HepG2 (cell line): Measurements from ENCODE around the gene TBCD. TPM values are rescaled to one million over a fixed set of nuclear protein-coding genes. Genes with fewer than 3 reads are reported as not detected.

ENCODE experiments used
- ATAC-seq: fragments of 200-7000 bp; cut with Tn5 transposase; 3 replicates; pipeline ENCODE4 v1.9.1; 2020; ENCODE audit warnings: mild to moderate bottlenecking, moderate library complexity
- BruUV-seq: library from RNA; stranded (reverse); fragments of 400-500 nt; replicated peaks from 2 replicates; lab custom pipeline; 2021; lab: Mats Ljungman, UMichigan
- CTCF ChIA-PET: fragments of 300-600 bp; formaldehyde crosslinking; extraction: SDS; loops from one replicate; lab custom pipeline; 2021; ENCODE audit warnings: low total read pairs, inconsistent platforms, low intra/inter-chr PET ratio; lab: Yijun Ruan, JAX
- POLR2A ChIA-PET: fragments of 350-600 bp; sonication (Branson Sonifier 250); formaldehyde crosslinking; loops from one replicate; lab custom pipeline; 2020; ENCODE audit warnings: antibody characterized with exemption, inconsistent platforms; lab: Yijun Ruan, JAX
- DNase-seq: peaks from one replicate; pipeline ENCODE4 v3.0.0-alpha.2; 2015; ENCODE audit warnings: low spot score
- FAIRE-seq: peaks from 3 replicates; lab custom pipeline; 2011; peaks lifted over from hg19 to GRCh38; lab: Jason Lieb, UNC
- H2AFZ ChIP-seq: one replicate; pipeline ENCODE4 v1.6.1; 2011; ENCODE audit warnings: low read length, inconsistent platforms
- H3K27ac ChIP-seq: fragments of 300-600 bp; 3 replicates; pipeline ENCODE4 v1.8.0; 2011; ENCODE audit warnings: mixed run types, mild to moderate bottlenecking, mixed read lengths, low read length, inconsistent platforms; ENCODE audit not compliant: insufficient read depth; ENCODE audit errors: extremely low read length
- H3K27me3 ChIP-seq, 2 experiments: fragments of 200-600 bp in 1 of 2; 2 replicates in 1 of 2; 3 replicates in 1 of 2; pipeline versions ENCODE4 v1.6.0 to v1.8.0; 2011; ENCODE audit warnings: low read length in 2 of 2, mild to moderate bottlenecking in 2 of 2, moderate library complexity in 2 of 2, inconsistent platforms in 1 of 2; ENCODE audit not compliant: insufficient read depth in 2 of 2, control insufficient read depth in 1 of 2
- H3K36me3 ChIP-seq, 2 experiments: fragments of 200-600 bp in 1 of 2; replicated peaks in 1 of 2; 2 replicates in 1 of 2; 3 replicates in 1 of 2; pipeline versions ENCODE4 v1.5.1 to v1.8.0; 2011; ENCODE audit warnings: low read length in 2 of 2, inconsistent platforms in 1 of 2; ENCODE audit not compliant: insufficient read depth in 2 of 2, control insufficient read depth in 1 of 2
- H3K4me1 ChIP-seq: 2 replicates; pipeline ENCODE4 v1.5.1; 2012; ENCODE audit warnings: low read length, inconsistent platforms; ENCODE audit not compliant: insufficient read depth
- H3K4me2 ChIP-seq: 2 replicates; pipeline ENCODE4 v1.6.0; 2011; ENCODE audit warnings: low read depth, low read length, inconsistent platforms
- H3K4me3 ChIP-seq, 3 experiments: fragments of 200-600 bp in 1 of 3; sonication (generic), shearing (Covaris generic) in 1 of 3; replicated peaks in 1 of 3; 2 replicates each; pipeline ENCODE4 v1.5.1; 2011 to 2016; ENCODE audit warnings: low read length in 3 of 3, inconsistent platforms in 2 of 3, low read depth in 2 of 3, mild to moderate bottlenecking in 2 of 3, control low read depth in 1 of 3, mixed read lengths in 1 of 3; ENCODE audit not compliant: insufficient read depth in 1 of 3
- H3K79me2 ChIP-seq: one replicate; pipeline ENCODE4 v1.6.1; 2011; ENCODE audit warnings: low read length, inconsistent platforms; ENCODE audit not compliant: insufficient read depth
- H3K9ac ChIP-seq: 2 replicates; pipeline ENCODE4 v1.6.0; 2011; ENCODE audit warnings: mild to moderate bottlenecking, low read depth, low read length, inconsistent platforms; ENCODE audit not compliant: insufficient read depth
- H3K9me3 ChIP-seq: 2 replicates; pipeline ENCODE4 v1.5.1; 2012; ENCODE audit warnings: mild to moderate bottlenecking, low read length
- H4K20me1 ChIP-seq: 2 replicates; pipeline ENCODE4 v1.6.0; 2011; ENCODE audit warnings: inconsistent platforms, mild to moderate bottlenecking, low read length, moderate library complexity; ENCODE audit not compliant: insufficient read depth
- DNMT3B ChIP-seq: conservative IDR thresholded peaks from 2 replicates; pipeline ENCODE4 v1.6.1; 2016; ENCODE audit warnings: missing biosample characterization, control low read depth
- NPAS2 ChIP-seq: sonication (generic); formaldehyde crosslinking; IDR thresholded peaks from 2 replicates; pipeline ENCODE4 v1.8.0; 2022; ENCODE audit warnings: mild to moderate bottlenecking, missing genetic modification reagents, borderline replicate concordance
- WGBS: methylation state at CpG from one replicate; pipeline ENCODE4 v1.1.6; 2017; ENCODE audit warnings: low lambda C conversion rate; 5-methylcytosine and 5-hydroxymethylcytosine counted together
- in situ Hi-C: cut with HindIII; loops from 2 replicates; pipeline ENCODE4 v1.10.0; 2017; ENCODE audit warnings: low pct_unique_long_range_greater_than_20kb; ENCODE audit not compliant: extremely low pct_ligation_motif_present
- intact Hi-C: fragments of 100-400 bp; cut with micrococcal nuclease; formaldehyde crosslinking; loops from one replicate; pipeline ENCODE4 v1.10.0; 2022; ENCODE audit not compliant: unreplicated experiment
- polyA plus RNA-seq, 8 experiments: library from polyadenylated mRNA; depleted of rRNA in 3 of 8; stranded (reverse) in 7 of 8; unstranded in 1 of 8; fragments of >200 nt; fragmentation: Illumina TruSeq in 4 of 8; extraction: Trizol in 4 of 8; gene quantifications; 2 replicates each; pipeline versions ENCODE4 v1.2.1 to v1.2.3, GENCODE V29; 2011 to 2016; ENCODE audit warnings: low read depth in 4 of 8, missing spikeins in 1 of 8, mixed read lengths in 1 of 8; ENCODE audit not compliant: insufficient read depth in 1 of 8
- total RNA-seq, 5 experiments: library from RNA; depleted of rRNA; stranded (reverse); fragments of >200 nt; fragmentation: Illumina TruSeq; extraction: Trizol; gene quantifications; 2 replicates each; pipeline ENCODE4 v1.2.3, GENCODE V29; 2016; ENCODE audit warnings: low read depth in 1 of 5
- TF ChIP-seq, protein P1 (sequence below): sonication (generic); formaldehyde crosslinking; IDR thresholded peaks from 2 replicates; pipeline ENCODE4 v1.4.0; 2020; ENCODE audit warnings: missing genetic modification reagents

The TBCD gene
- total and polyA plus RNA-seq, 2 of the 13 experiments (the other 11 are each of a cell fraction or from before 2014, with no cell fraction given): 33.9 to 54.8 TPM

GRCh38 chr17:82787081-82787848, 35.4 kb downstream of the TBCD start:
- in situ Hi-C loops (no loop called here), intact Hi-C loops (no loop called here)
- Histone ChIP-seq H3K4me2 (no peak overlapping the region), H3K4me1 (no peaks in the 10 kb centered on the region), H3K9me3 (no peaks in the 10 kb centered on the region), H3K79me2 (no peaks in the 10 kb centered on the region), H3K4me3 (no peak overlapping the region), H3K9ac (no peak overlapping the region), H4K20me1 (no peaks in the 10 kb centered on the region), H3K27ac (no peak overlapping the region), H3K27me3 (no peaks in the 10 kb centered on the region), H3K36me3 (peaks cover 15 to 28% of the 10 kb centered on the region in 2 experiments; a peak in 4 of 5 replicates), H2AFZ (no peak overlapping the region)
- ATAC-seq (no peak), DNase-seq (no peak), FAIRE-seq (no peak)
- POLR2A ChIA-PET: no interaction called here
- TF ChIP-seq NPAS2 (CRISPR knock-in tag) (no peak), DNMT3B (CRISPR knock-in tag) (no peak)
- TF ChIP-seq, protein P1, sequence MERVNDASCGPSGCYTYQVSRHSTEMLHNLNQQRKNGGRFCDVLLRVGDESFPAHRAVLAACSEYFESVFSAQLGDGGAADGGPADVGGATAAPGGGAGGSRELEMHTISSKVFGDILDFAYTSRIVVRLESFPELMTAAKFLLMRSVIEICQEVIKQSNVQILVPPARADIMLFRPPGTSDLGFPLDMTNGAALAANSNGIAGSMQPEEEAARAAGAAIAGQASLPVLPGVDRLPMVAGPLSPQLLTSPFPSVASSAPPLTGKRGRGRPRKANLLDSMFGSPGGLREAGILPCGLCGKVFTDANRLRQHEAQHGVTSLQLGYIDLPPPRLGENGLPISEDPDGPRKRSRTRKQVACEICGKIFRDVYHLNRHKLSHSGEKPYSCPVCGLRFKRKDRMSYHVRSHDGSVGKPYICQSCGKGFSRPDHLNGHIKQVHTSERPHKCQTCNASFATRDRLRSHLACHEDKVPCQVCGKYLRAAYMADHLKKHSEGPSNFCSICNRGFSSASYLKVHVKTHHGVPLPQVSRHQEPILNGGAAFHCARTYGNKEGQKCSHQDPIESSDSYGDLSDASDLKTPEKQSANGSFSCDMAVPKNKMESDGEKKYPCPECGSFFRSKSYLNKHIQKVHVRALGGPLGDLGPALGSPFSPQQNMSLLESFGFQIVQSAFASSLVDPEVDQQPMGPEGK (CRISPR knock-in tag): no peak
- CTCF ChIA-PET: no interaction called here
- BruUV-seq: no TSS peak
- WGBS: 95% methylated on average over 27 of the region's 27 CpGs
